Measurements from ENCODE around the gene HS3ST3A1.

The HS3ST3A1 gene

DNA sequence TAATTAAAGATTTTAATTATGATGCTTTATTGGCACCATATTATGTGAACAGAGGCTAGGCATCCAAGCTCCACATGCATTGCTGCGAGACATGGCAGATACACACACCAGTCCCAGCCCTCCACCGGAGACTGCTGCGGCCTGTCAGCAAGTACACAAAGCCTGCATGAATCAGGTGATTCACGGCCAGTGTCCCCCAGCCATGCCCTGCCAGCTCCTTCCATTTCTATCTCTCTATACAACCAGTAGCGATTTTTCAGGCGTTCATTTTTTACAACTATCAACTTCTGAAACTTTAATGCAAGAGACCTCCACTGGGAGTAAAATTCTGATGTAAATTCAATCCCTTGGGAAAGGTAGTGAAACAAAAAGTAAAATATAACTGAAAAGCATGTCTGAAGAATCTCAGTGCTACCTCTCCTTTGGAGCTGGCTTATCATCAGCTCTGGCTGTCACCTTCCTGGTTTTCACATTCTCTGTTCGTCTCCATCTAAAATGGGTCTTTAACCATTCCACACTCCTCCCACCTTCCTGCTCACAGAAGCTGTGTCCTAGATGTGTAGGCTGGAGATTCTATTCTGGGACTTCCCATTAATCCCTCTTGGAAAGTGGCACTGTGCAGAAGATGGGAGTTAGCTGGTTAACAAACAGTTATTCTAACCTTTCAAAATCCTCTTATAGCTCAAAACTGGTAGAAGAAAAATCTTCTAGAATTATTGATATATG, 32.2 kb downstream of the HS3ST3A1 start:
- H2BK5ac ChIP-seq (ENCODE audit: low read length), result no peak overlapping the region
- H4K8ac ChIP-seq (ENCODE audit: low read depth, low read length), result no peak overlapping the region
- peak overlapping the region; percentile 10 for H3K56ac ChIP-seq (ENCODE audit: low read length)
- H3K36me3 ChIP-seq (ENCODE audit: control insufficient read depth, insufficient read depth, low read length), result no peaks in the 10 kb centered on the region
- no peak overlapping the region for H3K9ac ChIP-seq (ENCODE audit: low read length)
- H3K18ac ChIP-seq (ENCODE audit: low read length), result no peak overlapping the region
- peak; percentile 44 for DNase-seq
- no peak overlapping the region for H4K5ac ChIP-seq (ENCODE audit: low read length)
- no peak overlapping the region for H2AK5ac ChIP-seq (ENCODE audit: low read length)
- no peak overlapping the region for H2BK15ac ChIP-seq (replicated peaks; ENCODE audit: low read depth)
- H3K79me2 ChIP-seq (ENCODE audit: control insufficient read depth, insufficient read depth, low read length), result peaks cover 2% of the 10 kb centered on the region
- no peak overlapping the region for H2BK120ac ChIP-seq (ENCODE audit: low read depth, low read length)
- H3K4me1 ChIP-seq (ENCODE audit: control insufficient read depth, low read depth, low read length), result peaks cover 5% of the 10 kb centered on the region
- no peak overlapping the region for H3K23ac ChIP-seq (ENCODE audit: low read length)
- no CpG with 5 or more reads among the region's 7 CpGs for WGBS (ENCODE audit: extremely low coverage, insufficient coverage, low lambda C conversion rate)
- H3K27me3 ChIP-seq (ENCODE audit: insufficient read depth, low read length, poor library complexity), result no peaks in the 10 kb centered on the region
- H3K4me3 ChIP-seq (ENCODE audit: low read length), result no peak overlapping the region
- H3K4ac ChIP-seq (ENCODE audit: low read depth, low read length), result no peak overlapping the region
- no peak overlapping the region for H3K4me2 ChIP-seq (ENCODE audit: low read length)
- no peak overlapping the region for H3K27ac ChIP-seq (ENCODE audit: low read depth, low read length)
- H3K79me1 ChIP-seq (ENCODE audit: low read length), result peaks cover 2% of the 10 kb centered on the region

DNA sequence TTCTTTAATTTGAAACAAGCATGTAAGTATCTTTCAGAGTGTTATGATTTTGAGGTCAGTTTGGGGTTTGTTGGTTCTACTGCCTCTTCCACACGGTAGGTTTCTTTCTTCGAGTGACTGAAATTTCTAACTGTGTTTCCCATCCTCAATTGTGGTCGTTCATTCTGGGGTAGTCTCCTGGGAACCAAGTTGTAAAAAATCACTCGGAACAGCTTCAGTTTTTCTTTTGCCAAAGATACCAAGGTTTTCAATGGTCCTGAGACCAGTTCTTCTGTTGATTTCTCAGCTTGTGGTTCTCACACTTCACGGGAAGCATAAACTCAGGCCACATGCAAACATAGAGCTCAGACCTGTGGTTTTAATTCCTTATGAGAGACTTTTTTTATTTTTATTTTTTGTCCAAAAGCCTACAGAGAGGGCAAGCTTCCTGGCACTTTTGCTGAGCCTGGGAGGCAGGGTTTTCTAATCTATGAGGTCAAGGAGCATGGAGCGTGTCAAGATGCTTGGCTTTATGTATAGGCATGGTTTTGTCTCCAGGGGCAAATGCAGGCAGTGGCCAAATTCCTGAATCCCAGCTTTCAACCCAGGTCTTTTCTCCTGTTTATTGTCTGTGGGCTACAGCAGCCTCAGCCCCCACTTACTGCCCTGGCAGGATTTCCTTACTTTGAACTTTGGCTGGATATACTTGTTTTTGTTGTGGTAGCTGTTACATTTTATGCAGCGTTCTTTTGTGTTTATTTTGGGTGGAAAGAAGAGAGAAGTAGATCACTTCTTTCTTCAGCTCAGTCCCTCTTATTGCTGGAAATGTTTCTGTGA, 32.9 kb downstream of the HS3ST3A1 start:
- H3K18ac ChIP-seq (ENCODE audit: low read length), result no peak overlapping the region
- H2BK5ac ChIP-seq (ENCODE audit: low read length), result no peak overlapping the region
- no peaks in the 10 kb centered on the region for H3K36me3 ChIP-seq (ENCODE audit: control insufficient read depth, insufficient read depth, low read length)
- H3K4me3 ChIP-seq (ENCODE audit: low read length), result no peak overlapping the region
- H3K79me1 ChIP-seq (ENCODE audit: low read length), result peaks cover 2% of the 10 kb centered on the region
- H3K9ac ChIP-seq (ENCODE audit: low read length), result no peak overlapping the region
- H2BK120ac ChIP-seq (ENCODE audit: low read depth, low read length), result no peak overlapping the region
- H3K4me1 ChIP-seq (ENCODE audit: control insufficient read depth, low read depth, low read length), result peaks cover 5% of the 10 kb centered on the region
- no peak overlapping the region for H3K56ac ChIP-seq (ENCODE audit: low read length)
- peak overlapping the region; percentile 16 for H3K4ac ChIP-seq (ENCODE audit: low read depth, low read length)
- H4K8ac ChIP-seq (ENCODE audit: low read depth, low read length), result no peak overlapping the region
- H3K27me3 ChIP-seq (ENCODE audit: insufficient read depth, low read length, poor library complexity), result no peaks in the 10 kb centered on the region
- H3K27ac ChIP-seq (ENCODE audit: low read depth, low read length), result no peak overlapping the region
- no peak for DNase-seq
- no CpG with 5 or more reads among the region's 7 CpGs for WGBS (ENCODE audit: extremely low coverage, insufficient coverage, low lambda C conversion rate)
- H2BK15ac ChIP-seq (replicated peaks; ENCODE audit: low read depth), result peak overlapping the region; percentile 88
- H3K23ac ChIP-seq (ENCODE audit: low read length), result no peak overlapping the region
- H3K79me2 ChIP-seq (ENCODE audit: control insufficient read depth, insufficient read depth, low read length), result peaks cover 2% of the 10 kb centered on the region
- no peak overlapping the region for H2AK5ac ChIP-seq (ENCODE audit: low read length)
- no peak overlapping the region for H4K5ac ChIP-seq (ENCODE audit: low read length)
- H3K4me2 ChIP-seq (ENCODE audit: low read length), result no peak overlapping the region

- H3K4me2 ChIP-seq (ENCODE audit: low read length), result no peak overlapping the region
- no peak overlapping the region for H2AK5ac ChIP-seq (ENCODE audit: low read length)
- H3K79me2 ChIP-seq (ENCODE audit: control insufficient read depth, insufficient read depth, low read length), result peaks cover 2% of the 10 kb centered on the region
- no CpG with 5 or more reads among the region's 3 CpGs for WGBS (ENCODE audit: extremely low coverage, insufficient coverage, low lambda C conversion rate)
- H3K79me1 ChIP-seq (ENCODE audit: low read length), result peaks cover 4% of the 10 kb centered on the region
- H2BK5ac ChIP-seq (ENCODE audit: low read length), result no peak overlapping the region
- H3K27me3 ChIP-seq (ENCODE audit: insufficient read depth, low read length, poor library complexity), result no peaks in the 10 kb centered on the region
- H4K5ac ChIP-seq (ENCODE audit: low read length), result no peak overlapping the region
- no peak overlapping the region for H3K56ac ChIP-seq (ENCODE audit: low read length)
- H3K4ac ChIP-seq (ENCODE audit: low read depth, low read length), result no peak overlapping the region
- no peak overlapping the region for H2BK15ac ChIP-seq (replicated peaks; ENCODE audit: low read depth)
- H3K9ac ChIP-seq (ENCODE audit: low read length), result no peak overlapping the region
- no peak overlapping the region for H3K27ac ChIP-seq (ENCODE audit: low read depth, low read length)
- H3K23ac ChIP-seq (ENCODE audit: low read length), result no peak overlapping the region
- H2BK120ac ChIP-seq (ENCODE audit: low read depth, low read length), result no peak overlapping the region
- no peak for DNase-seq
- no peak overlapping the region for H3K18ac ChIP-seq (ENCODE audit: low read length)
- no peak overlapping the region for H4K8ac ChIP-seq (ENCODE audit: low read depth, low read length)
- H3K36me3 ChIP-seq (ENCODE audit: control insufficient read depth, insufficient read depth, low read length), result no peaks in the 10 kb centered on the region
- H3K4me1 ChIP-seq (ENCODE audit: control insufficient read depth, low read depth, low read length), result peaks cover under 1% of the 10 kb centered on the region
- no peak overlapping the region for H3K4me3 ChIP-seq (ENCODE audit: low read length)
Measured at GRCh38 chr17:13563866-13564265, 37.9 kb downstream of the HS3ST3A1 start.

GRCh38 chr17:13562271-13562800, 39.4 kb downstream of the HS3ST3A1 start:
- Histone ChIP-seq H2BK15ac (replicated peaks; ENCODE audit: low read depth) (no peak overlapping the region), H2BK120ac (ENCODE audit: low read depth, low read length) (no peak overlapping the region), H4K5ac (ENCODE audit: low read length) (no peak overlapping the region), H3K9ac (ENCODE audit: low read length) (no peak overlapping the region), H2AK5ac (ENCODE audit: low read length) (no peak overlapping the region), H4K8ac (ENCODE audit: low read depth, low read length) (no peak overlapping the region), H3K79me2 (ENCODE audit: control insufficient read depth, insufficient read depth, low read length) (no peaks in the 10 kb centered on the region), H3K56ac (ENCODE audit: low read length) (no peak overlapping the region), H3K18ac (ENCODE audit: low read length) (no peak overlapping the region), H3K36me3 (ENCODE audit: control insufficient read depth, insufficient read depth, low read length) (no peaks in the 10 kb centered on the region), H3K4me3 (ENCODE audit: low read length) (no peak overlapping the region), H3K4me2 (ENCODE audit: low read length) (no peak overlapping the region), H3K23ac (ENCODE audit: low read length) (no peak overlapping the region), H2BK5ac (ENCODE audit: low read length) (no peak overlapping the region), H3K4ac (ENCODE audit: low read depth, low read length) (no peak overlapping the region), H3K27me3 (ENCODE audit: insufficient read depth, low read length, poor library complexity) (no peaks in the 10 kb centered on the region), H3K4me1 (ENCODE audit: control insufficient read depth, low read depth, low read length) (no peaks in the 10 kb centered on the region), H3K27ac (ENCODE audit: low read depth, low read length) (no peak overlapping the region), H3K79me1 (ENCODE audit: low read length) (peaks cover 4% of the 10 kb centered on the region)
- DNase-seq, result no peak
- no CpG with 5 or more reads among the region's 13 CpGs for WGBS (ENCODE audit: extremely low coverage, insufficient coverage, low lambda C conversion rate)

GRCh38 chr17:13561606-13562270, 40.0 kb downstream of the HS3ST3A1 start:
- Histone ChIP-seq H3K18ac (ENCODE audit: low read length) (no peak overlapping the region), H2BK5ac (ENCODE audit: low read length) (no peak overlapping the region), H2AK5ac (ENCODE audit: low read length) (no peak overlapping the region), H4K5ac (ENCODE audit: low read length) (no peak overlapping the region), H3K4me1 (ENCODE audit: control insufficient read depth, low read depth, low read length) (no peaks in the 10 kb centered on the region), H3K4me3 (ENCODE audit: low read length) (no peak overlapping the region), H3K79me2 (ENCODE audit: control insufficient read depth, insufficient read depth, low read length) (no peaks in the 10 kb centered on the region), H3K79me1 (ENCODE audit: low read length) (peaks cover 4% of the 10 kb centered on the region), H3K27ac (ENCODE audit: low read depth, low read length) (no peak overlapping the region), H3K4me2 (ENCODE audit: low read length) (no peak overlapping the region), H3K56ac (ENCODE audit: low read length) (no peak overlapping the region), H3K27me3 (ENCODE audit: insufficient read depth, low read length, poor library complexity) (no peaks in the 10 kb centered on the region), H3K23ac (ENCODE audit: low read length) (no peak overlapping the region), H3K9ac (ENCODE audit: low read length) (no peak overlapping the region), H2BK15ac (replicated peaks; ENCODE audit: low read depth) (no peak overlapping the region), H4K8ac (ENCODE audit: low read depth, low read length) (no peak overlapping the region), H2BK120ac (ENCODE audit: low read depth, low read length) (no peak overlapping the region), H3K36me3 (ENCODE audit: control insufficient read depth, insufficient read depth, low read length) (no peaks in the 10 kb centered on the region), H3K4ac (ENCODE audit: low read depth, low read length) (no peak overlapping the region)
- WGBS (ENCODE audit: extremely low coverage, insufficient coverage, low lambda C conversion rate), result no CpG with 5 or more reads among the region's 14 CpGs
- DNase-seq, result no peak

Data from mesendoderm (in vitro differentiated cells).